Renal cortex interstitium (tissue), 11 donors: Measurements from ENCODE around the gene CTXN1. TPM values are rescaled to one million over a fixed set of nuclear protein-coding genes. Genes with fewer than 3 reads are reported as not detected.
"Not testable (repeated sequence)": the region's sequence is repeated elsewhere in the genome, so short reads cannot be mapped to it uniquely, and the experiment has no call there.

Source experiments
- DNase-seq, 11 donors: peaks; one replicate each; pipeline ENCODE4 v3.0.0-alpha.2; 2013; ENCODE audit warnings: low read depth in 9 of 11, low spot score in 4 of 11; ENCODE audit errors: extremely low read depth in 1 of 11
- polyA plus RNA-seq, 3 donors: library from polyadenylated mRNA; unstranded; fragments of 120-200 nt; gene quantifications; one replicate each; pipeline ENCODE4 v1.2.1, GENCODE V29; 2013; ENCODE audit not compliant: insufficient read length in 3 of 3

CTXN1 gene
- polyA plus RNA-seq, 3 donors: 12.7 to 33.9 (median 32.3) TPM

- DNase-seq: no peak
Observed at GRCh38 chr19:7961920-7962626, 36.1 kb upstream of the CTXN1 start.

GRCh38 chr19:7961082-7961481 is 35.1 kb upstream of the CTXN1 start:
- DNase-seq: not testable (repeated sequence)

GRCh38 chr19:7959211-7959610 is 33.3 kb upstream of the CTXN1 start:
- no peak for DNase-seq

- DNase-seq: no peak
Observed at GRCh38 chr19:7955696-7956095, 29.8 kb upstream of the CTXN1 start.

- DNase-seq: no peak
Observed at GRCh38 chr19:7953576-7953975, 27.6 kb upstream of the CTXN1 start.

GRCh38 chr19:7953060-7953459 is 27.1 kb upstream of the CTXN1 start:
- no peak for DNase-seq

GRCh38 chr19:7947939-7948338 is 22.0 kb upstream of the CTXN1 start:
- DNase-seq: no peak

- peak; percentile 81 to 95 (median 88) for DNase-seq
Observed at GRCh38 chr19:7944177-7944761, 18.3 kb upstream of the CTXN1 start.

- peak; percentile 96 to 99 (median 97) for DNase-seq
Observed at GRCh38 chr19:7943444-7944176, 17.7 kb upstream of the CTXN1 start, which contains the start of gene TIMM44. Gene TIMM44, minus strand, starts transcription at chr19:7943666. Its CDS starts 15 bp downstream, at chr19:7943651.

GRCh38 chr19:7942981-7943443 is 17.1 kb upstream of the CTXN1 start:
- no peak for DNase-seq

- DNase-seq: no peak
Observed at GRCh38 chr19:7941895-7942596, 16.1 kb upstream of the CTXN1 start.

GRCh38 chr19:7940841-7941240 is 14.9 kb upstream of the CTXN1 start:
- DNase-seq: no peak

- DNase-seq: no peak
Observed at GRCh38 chr19:7934766-7935165, 8.8 kb upstream of the CTXN1 start.

GRCh38 chr19:7933828-7934725 is 8.1 kb upstream of the CTXN1 start:
- no peak for DNase-seq

GRCh38 chr19:7933411-7933810 is 7.5 kb upstream of the CTXN1 start:
- DNase-seq: no peak

- DNase-seq: no peak
Observed at GRCh38 chr19:7932930-7933300, 7.0 kb upstream of the CTXN1 start.

GRCh38 chr19:7932276-7932929 is 6.5 kb upstream of the CTXN1 start:
- no peak for DNase-seq
